Measurements from ENCODE around the gene CELF2. TPM values are rescaled to one million over a fixed set of nuclear protein-coding genes. Genes with fewer than 3 reads are reported as not detected.

CELF2 gene
- total RNA-seq, 2 donors from 2014 or later = 10.4 to 11.2 TPM

GRCh38 chr10:11159543-11160215, 142.0 kb downstream of the CELF2 start:
- Histone ChIP-seq H3K36me3 (replicated peaks in 1 of 2; ENCODE audit: insufficient read depth in 1 of 2, low read depth in 2 of 2) (no peaks in the 10 kb centered on the region), H3K9me3 (no peaks in the 10 kb centered on the region), H3K27me3 (no peaks in the 10 kb centered on the region), H3K4me1 (no peaks in the 10 kb centered on the region), H3K4me3 (no peak overlapping the region), H3K27ac (no peak overlapping the region)
- intact Hi-C loops (cut with DNase I) = no loop called here
- no peak for DNase-seq
- WGBS, 2 donors = 73 to 79% methylated on average over 8 of the region's 8 CpGs
- TF ChIP-seq POLR2A (IDR thresholded peaks at IDR 0.05) = no peak
- no peak for TF ChIP-seq CTCF (IDR thresholded peaks at IDR 0.05)
- ATAC-seq = no peak

- no peaks in the 10 kb centered on the region for H3K36me3 ChIP-seq (replicated peaks in 1 of 2; ENCODE audit: insufficient read depth in 1 of 2, low read depth in 2 of 2)
- intact Hi-C loops (cut with DNase I) = no loop called here
- H3K27me3 ChIP-seq = no peaks in the 10 kb centered on the region
- peak overlapping the region in 1 of 4 donors; percentile 22 for H3K27ac ChIP-seq
- no peak for ATAC-seq
- H3K9me3 ChIP-seq = no peaks in the 10 kb centered on the region
- TF ChIP-seq CTCF (IDR thresholded peaks at IDR 0.05) = no peak
- TF ChIP-seq POLR2A (IDR thresholded peaks at IDR 0.05) = no peak
- H3K4me1 ChIP-seq = peaks cover 12% of the 10 kb centered on the region
- peak in 3 of 4 donors; percentile 23 to 67 (median 35) for DNase-seq
- H3K4me3 ChIP-seq = no peak overlapping the region
- 71 to 92% methylated on average over 8 of the region's 8 CpGs for WGBS, 2 donors
These were observed 143.4 kb downstream of the CELF2 start for GRCh38 chr10:11161096-11161495.

GRCh38 chr10:11161910-11162309, 144.2 kb downstream of the CELF2 start:
- ATAC-seq = no peak
- TF ChIP-seq CTCF (IDR thresholded peaks at IDR 0.05) = no peak
- TF ChIP-seq POLR2A (IDR thresholded peaks at IDR 0.05) = no peak

GRCh38 chr10:11162828-11163599, 145.3 kb downstream of the CELF2 start:
- H3K4me1 ChIP-seq = peaks cover 12% of the 10 kb centered on the region
- no peak for TF ChIP-seq CTCF (IDR thresholded peaks at IDR 0.05)
- TF ChIP-seq POLR2A (IDR thresholded peaks at IDR 0.05) = peak in 1 of 3 donors; percentile 44
- peak overlapping the region in 1 of 4 donors; percentile 74 for H3K27ac ChIP-seq
- no peaks in the 10 kb centered on the region for H3K36me3 ChIP-seq (replicated peaks in 1 of 2; ENCODE audit: insufficient read depth in 1 of 2, low read depth in 2 of 2)
- 60 to 83% methylated on average over 10 of the region's 10 CpGs for WGBS, 2 donors
- ATAC-seq = no peak
- peak in 2 of 4 donors; percentile 17 to 78 for DNase-seq
- no peak overlapping the region for H3K4me3 ChIP-seq
- intact Hi-C loops (cut with DNase I) = no loop called here
- H3K27me3 ChIP-seq = no peaks in the 10 kb centered on the region
- no peaks in the 10 kb centered on the region for H3K9me3 ChIP-seq

More at GRCh38 chr10:11161910-11162309, 144.2 kb downstream of the CELF2 start:
- intact Hi-C loops (cut with DNase I) = no loop called here
- no peak for DNase-seq
- H3K27me3 ChIP-seq = no peaks in the 10 kb centered on the region
- WGBS, 2 donors = 87 to 89% methylated on average over 10 of the region's 10 CpGs
- no peaks in the 10 kb centered on the region for H3K36me3 ChIP-seq (replicated peaks in 1 of 2; ENCODE audit: insufficient read depth in 1 of 2, low read depth in 2 of 2)
- H3K4me3 ChIP-seq = no peak overlapping the region
- H3K9me3 ChIP-seq = no peaks in the 10 kb centered on the region
- H3K27ac ChIP-seq = peak overlapping the region in 1 of 4 donors; percentile 20
- peaks cover 12% of the 10 kb centered on the region for H3K4me1 ChIP-seq

Measured in body of pancreas (tissue), 4 donors.